Measurements from ENCODE around the gene VDR. TPM values are rescaled to one million over a fixed set of nuclear protein-coding genes. Genes with fewer than 3 reads are reported as not detected.

VDR gene
- total RNA-seq, 3 donors from 2014 or later (not counting 1 experiment from before 2014, with no cell fraction given): 1.1 to 2.5 (median 1.6) TPM

DNA sequence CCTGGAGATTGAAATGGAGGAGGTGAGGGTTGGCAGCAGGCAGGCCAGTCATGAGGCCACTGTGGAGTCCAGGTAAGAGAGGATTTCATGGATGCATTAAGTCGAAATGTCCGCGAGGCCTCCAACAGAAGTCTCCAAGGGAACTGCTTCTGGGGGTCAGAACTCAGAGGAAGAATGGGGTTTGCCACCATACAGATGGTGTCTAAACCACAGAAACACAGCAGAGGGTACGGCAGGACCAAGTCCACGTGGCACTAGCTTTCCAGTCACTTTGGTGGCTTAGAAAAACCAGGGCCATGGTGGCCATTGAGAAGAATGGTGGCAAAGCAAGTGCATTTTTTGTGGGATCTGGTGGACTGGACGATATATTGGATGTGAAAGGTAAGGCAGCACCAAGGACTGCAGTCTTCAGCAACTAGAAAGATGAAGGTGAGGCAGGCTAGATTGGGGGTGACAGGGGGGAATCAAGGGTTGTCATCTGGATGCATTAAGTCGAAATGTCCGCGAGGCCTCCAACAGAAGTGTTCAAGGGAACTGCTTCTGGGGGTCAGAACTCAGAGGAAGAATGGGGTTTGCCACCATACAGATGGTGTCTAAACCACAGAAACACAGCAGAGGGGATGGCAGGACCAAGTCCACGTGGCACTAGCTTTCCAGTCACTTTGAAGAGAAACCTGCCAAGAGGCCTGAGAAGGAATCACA lies 36.1 kb upstream of the VDR start:
- peak in 2 of 3 donors; percentile 54 to 78 for ATAC-seq
- no peaks in the 10 kb centered on the region for H3K36me3 ChIP-seq (ENCODE audit: control insufficient read depth, insufficient read depth, low read length)
- peaks cover 29% of the 10 kb centered on the region for H3K27me3 ChIP-seq (ENCODE audit: control insufficient read depth, insufficient read depth, low read length)
- DNase-seq: no peak
- H3K9me3 Mint-ChIP-seq: no peaks in the 10 kb centered on the region
- H3K4me3 ChIP-seq (ENCODE audit: low read length): no peak overlapping the region
- no peaks in the 10 kb centered on the region for H3K36me3 Mint-ChIP-seq
- peak overlapping the region; percentile 61 for H3K4me3 Mint-ChIP-seq
- 40% methylated on average over 10 of the region's 10 CpGs for WGBS (ENCODE audit: insufficient coverage)
- TF ChIP-seq CTCF (IDR thresholded peaks at IDR 0.05): no peak
- no peak overlapping the region for H3K27ac ChIP-seq (ENCODE audit: low read length)
- peaks cover 15 to 20% of the 10 kb centered on the region in 2 donors for H3K4me1 Mint-ChIP-seq
- H3K9me3 ChIP-seq (ENCODE audit: control insufficient read depth, insufficient read depth, low read length): no peaks in the 10 kb centered on the region
- intact Hi-C loops (cut with micrococcal nuclease): no loop called here
- peaks cover 26% of the 10 kb centered on the region for H3K4me1 ChIP-seq (ENCODE audit: control insufficient read depth, insufficient read depth, low read length)
- no peak overlapping the region for H3K27ac Mint-ChIP-seq
- peaks cover 34 to 35% of the 10 kb centered on the region in 2 donors for H3K27me3 Mint-ChIP-seq (ENCODE audit: low read depth in 2 of 2)

DNA sequence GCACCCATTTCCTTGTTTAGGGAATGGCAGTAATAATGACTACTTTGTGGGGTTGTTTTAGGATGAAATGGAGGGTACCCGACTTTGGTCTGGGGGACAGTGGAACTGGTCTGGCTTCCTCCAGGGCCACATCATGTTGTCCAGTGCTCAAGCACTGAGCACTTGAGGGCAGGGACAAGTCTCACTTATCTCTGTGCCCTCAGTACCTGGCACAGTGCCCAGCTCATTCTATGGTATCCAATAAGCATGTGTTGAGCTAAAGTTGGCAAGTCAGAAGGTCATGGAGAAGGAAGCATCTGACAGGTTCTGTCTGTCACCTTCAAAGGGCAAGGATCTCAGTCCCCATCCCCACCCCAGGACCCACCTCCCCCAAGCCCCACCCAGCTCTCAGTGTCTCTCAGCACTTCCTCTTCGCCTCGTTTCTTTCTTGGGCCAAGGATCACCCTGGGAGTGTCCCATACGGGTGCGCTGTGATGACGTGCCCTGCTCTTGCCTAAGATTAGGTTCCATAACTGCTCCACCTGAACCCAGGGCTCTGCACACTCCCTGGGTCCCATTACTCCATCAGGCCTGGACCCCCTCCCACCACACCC lies 34.3 kb upstream of the VDR start:
- Mint-ChIP-seq H3K27ac (no peak overlapping the region), H3K4me3 (no peak overlapping the region), H3K36me3 (no peaks in the 10 kb centered on the region), H3K27me3 (ENCODE audit: low read depth in 2 of 2) (peaks cover 35 to 36% of the 10 kb centered on the region in 2 donors), H3K9me3 (no peaks in the 10 kb centered on the region), H3K4me1 (peaks cover 15 to 20% of the 10 kb centered on the region in 2 donors)
- Histone ChIP-seq H3K4me1 (ENCODE audit: control insufficient read depth, insufficient read depth, low read length) (peaks cover 26% of the 10 kb centered on the region), H3K36me3 (ENCODE audit: control insufficient read depth, insufficient read depth, low read length) (no peaks in the 10 kb centered on the region), H3K27ac (ENCODE audit: low read length) (no peak overlapping the region), H3K9me3 (ENCODE audit: control insufficient read depth, insufficient read depth, low read length) (no peaks in the 10 kb centered on the region), H3K27me3 (ENCODE audit: control insufficient read depth, insufficient read depth, low read length) (peaks cover 29% of the 10 kb centered on the region), H3K4me3 (ENCODE audit: low read length) (no peak overlapping the region)
- no peak for ATAC-seq
- intact Hi-C loops (cut with micrococcal nuclease): no loop called here
- DNase-seq: no peak
- TF ChIP-seq CTCF (IDR thresholded peaks at IDR 0.05): no peak
- WGBS (ENCODE audit: insufficient coverage): 82% methylated on average over 6 of the region's 6 CpGs

- no peak overlapping the region for H3K4me3 ChIP-seq (ENCODE audit: low read length)
- peaks cover 26% of the 10 kb centered on the region for H3K27me3 ChIP-seq (ENCODE audit: control insufficient read depth, insufficient read depth, low read length)
- no peak for TF ChIP-seq CTCF (IDR thresholded peaks at IDR 0.05)
- Mint-ChIP-seq H3K4me3 (no peak overlapping the region), H3K36me3 (no peaks in the 10 kb centered on the region), H3K9me3 (no peaks in the 10 kb centered on the region), H3K27me3 (ENCODE audit: low read depth in 2 of 2) (peaks cover 33 to 36% of the 10 kb centered on the region in 2 donors), H3K4me1 (peaks cover 15 to 20% of the 10 kb centered on the region in 2 donors), H3K27ac (no peak overlapping the region)
- WGBS (ENCODE audit: insufficient coverage): 96% methylated on average over 4 of the region's 4 CpGs
- intact Hi-C loops (cut with micrococcal nuclease): no loop called here
- DNase-seq: no peak
- no peaks in the 10 kb centered on the region for H3K9me3 ChIP-seq (ENCODE audit: control insufficient read depth, insufficient read depth, low read length)
- H3K36me3 ChIP-seq (ENCODE audit: control insufficient read depth, insufficient read depth, low read length): no peaks in the 10 kb centered on the region
- ATAC-seq: no peak
- H3K4me1 ChIP-seq (ENCODE audit: control insufficient read depth, insufficient read depth, low read length): peaks cover 26% of the 10 kb centered on the region
- no peak overlapping the region for H3K27ac ChIP-seq (ENCODE audit: low read length)
Measured at GRCh38 chr12:47938594-47938993, 33.8 kb upstream of the VDR start.

Measured in natural killer cell (primary cell).